Lung (tissue), 12 donors: Measurements from ENCODE around the gene DHCR24. TPM values are rescaled to one million over a fixed set of nuclear protein-coding genes. Genes with fewer than 3 reads are reported as not detected.

Experiments
- ATAC-seq: fragments of 200-7000 bp; cut with Tn5 transposase; one replicate; pipeline ENCODE4 v1.9.1; 2020; ENCODE audit warnings: moderate number of reproducible peaks; ENCODE audit not compliant: insufficient read depth, low FRiP score
- DNase-seq, 3 donors: peaks; one replicate each; pipeline ENCODE4 v3.0.0-alpha.2; 2013 to 2017
- H3K27ac ChIP-seq, 2 donors: one replicate each; pipeline ENCODE4 v1.5.1; 2013; ENCODE audit warnings: mild to moderate bottlenecking in 2 of 2, moderate library complexity in 2 of 2, control low read depth in 1 of 2, inconsistent platforms in 1 of 2, low read depth in 1 of 2, low read length in 1 of 2
- H3K27me3 ChIP-seq, 3 donors: one replicate each; pipeline ENCODE4 v1.5.1; 2013; ENCODE audit warnings: low read length in 2 of 3; ENCODE audit not compliant: control insufficient read depth in 3 of 3, insufficient read depth in 3 of 3
- H3K36me3 ChIP-seq, 4 donors: one replicate each; pipeline ENCODE4 v1.5.1; 2013; ENCODE audit warnings: low read length in 4 of 4, mild to moderate bottlenecking in 1 of 4, moderate library complexity in 1 of 4; ENCODE audit not compliant: control insufficient read depth in 4 of 4, insufficient read depth in 4 of 4
- H3K4me1 ChIP-seq, 5 donors: one replicate each; pipeline ENCODE4 v1.5.1; 2013; ENCODE audit warnings: low read length in 5 of 5, mild to moderate bottlenecking in 2 of 5, moderate library complexity in 1 of 5; ENCODE audit not compliant: control insufficient read depth in 5 of 5, insufficient read depth in 5 of 5
- H3K4me3 ChIP-seq: one replicate; pipeline ENCODE4 v1.5.1; 2013; ENCODE audit warnings: mild to moderate bottlenecking, control low read depth, moderate library complexity
- H3K9ac ChIP-seq, 2 donors: one replicate each; pipeline ENCODE4 v1.5.1; 2013; ENCODE audit warnings: low read length in 2 of 2, control low read depth in 1 of 2; ENCODE audit not compliant: insufficient read depth in 1 of 2
- H3K9me3 ChIP-seq, 4 donors: one replicate each; pipeline ENCODE4 v1.5.1; 2013; ENCODE audit warnings: low read length in 3 of 4, mild to moderate bottlenecking in 1 of 4, moderate library complexity in 1 of 4; ENCODE audit not compliant: control insufficient read depth in 4 of 4, insufficient read depth in 3 of 4
- CTCF ChIP-seq: IDR thresholded peaks from 2 replicates; pipeline ENCODE4 v1.5.1; 2012; ENCODE audit warnings: mild to moderate bottlenecking; ENCODE audit errors: control extremely low read depth, extremely low read depth
- WGBS, 2 donors: extraction: QIAGEN DNeasy Blood & Tissue Kit; methylation state at CpG; one replicate each; pipeline ENCODE4 v1.1.7; 2013; 5-methylcytosine and 5-hydroxymethylcytosine counted together
- polyA plus RNA-seq, 2 donors: library from polyadenylated mRNA; stranded (reverse); fragments of 200-250 nt; gene quantifications; one replicate each; pipeline ENCODE4 v1.2.1, GENCODE V29; 2013
- total RNA-seq, 2 donors: library from RNA; depleted of rRNA in 1 of 2; stranded (reverse); fragments of >200 nt in 1 of 2; gene quantifications; one replicate each; pipeline ENCODE4 v1.2.1, GENCODE V29; 2014 to 2021
- donor health status: control.
- donor health status: control.
- donor health status: Bipolar disorder and iron deficiency.
- donor health status: healthy.
- donor health status: DM: yes; HTN: yes; CAD: no.

Gene DHCR24
- total and polyA plus RNA-seq, 4 donors, result 269 to 735 (median 436) TPM

GRCh38 chr1:54814571-54814970 is 72.4 kb downstream of the DHCR24 start:
- Histone ChIP-seq H3K4me1 (peaks cover 0 to 3% (median 0%) of the 10 kb centered on the region in 5 donors), H3K9ac (no peak overlapping the region), H3K27ac (no peak overlapping the region), H3K27me3 (no peaks in the 10 kb centered on the region), H3K36me3 (no peaks in the 10 kb centered on the region), H3K9me3 (no peaks in the 10 kb centered on the region), H3K4me3 (no peak overlapping the region)
- 88 to 90% methylated on average over 5 of the region's 5 CpGs for WGBS, 2 donors
- ATAC-seq, result no peak
- no peak for DNase-seq
- no peak for TF ChIP-seq CTCF

DNA sequence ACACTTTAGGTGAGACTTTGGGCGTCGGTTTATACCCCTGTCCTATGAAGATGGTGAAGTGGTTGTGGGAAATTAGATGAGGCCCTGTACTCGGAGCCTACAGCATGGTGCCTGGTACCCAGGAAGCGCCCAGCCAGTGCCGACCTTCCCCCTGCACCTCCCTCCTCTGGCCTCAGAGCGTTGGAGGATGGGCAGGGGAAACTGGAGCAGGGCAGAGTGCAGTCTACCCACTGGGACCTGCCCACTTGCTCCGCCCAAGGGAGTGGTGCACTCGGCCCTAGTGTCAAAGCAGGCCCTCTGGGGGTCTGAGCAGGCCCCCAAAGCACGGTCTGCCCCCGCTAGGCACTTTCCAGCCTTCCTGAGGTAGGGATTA is 72.9 kb downstream of the DHCR24 start:
- ATAC-seq, result no peak
- 77 to 79% methylated on average over 10 of the region's 10 CpGs for WGBS, 2 donors
- H3K9me3 ChIP-seq, result no peaks in the 10 kb centered on the region
- no peak overlapping the region for H3K9ac ChIP-seq
- no peak for DNase-seq
- H3K27ac ChIP-seq, result no peak overlapping the region
- H3K4me3 ChIP-seq, result no peak overlapping the region
- no peaks in the 10 kb centered on the region for H3K27me3 ChIP-seq
- H3K36me3 ChIP-seq, result no peaks in the 10 kb centered on the region
- H3K4me1 ChIP-seq, result peaks cover 0 to 3% (median 0%) of the 10 kb centered on the region in 5 donors
- TF ChIP-seq CTCF, result no peak

- no peak for DNase-seq
- Histone ChIP-seq H3K36me3 (no peaks in the 10 kb centered on the region), H3K9ac (no peak overlapping the region), H3K4me3 (no peak overlapping the region), H3K27ac (no peak overlapping the region), H3K4me1 (peaks cover 0 to 3% (median 0%) of the 10 kb centered on the region in 5 donors), H3K27me3 (no peaks in the 10 kb centered on the region), H3K9me3 (no peaks in the 10 kb centered on the region)
- WGBS, 2 donors, result 72 to 79% methylated on average over 13 of the region's 13 CpGs
- no peak for ATAC-seq
- no peak for TF ChIP-seq CTCF
These were observed 73.4 kb downstream of the DHCR24 start for GRCh38 chr1:54813485-54814125.
